GM19397 (cell line): ENCODE data around the gene SPG7.

Source experiments
- ATAC-seq: cut with Tn5 transposase; IDR thresholded peaks from one replicate; pipeline ENCODE4 v1.9.1; 2021; ENCODE audit warnings: mild to moderate bottlenecking, moderate library complexity; ENCODE audit not compliant: unreplicated experiment

SPG7 gene

GRCh38 chr16:89484923-89485679 is 23.1 kb upstream of the SPG7 start:
- ATAC-seq = no peak

GRCh38 chr16:89485701-89486246 is 22.4 kb upstream of the SPG7 start:
- no peak for ATAC-seq

GRCh38 chr16:89489040-89489897 is 18.9 kb upstream of the SPG7 start:
- ATAC-seq = no peak

- ATAC-seq = no peak
Measured at GRCh38 chr16:89489898-89490438, 18.2 kb upstream of the SPG7 start.

- ATAC-seq = peak; percentile 80
Measured at GRCh38 chr16:89490439-89491237, 17.6 kb upstream of the SPG7 start, which contains the start of gene ANKRD11. ANKRD11 (minus strand) TSS chr16:89490561; CDS start chr16:89317019, 173,542 bp downstream.

GRCh38 chr16:89491238-89491869 is 16.8 kb upstream of the SPG7 start:
- ATAC-seq = no peak

GRCh38 chr16:89491974-89492687 is 16.1 kb upstream of the SPG7 start:
- ATAC-seq = no peak

- no peak for ATAC-seq
Measured at GRCh38 chr16:89493776-89494175, 14.4 kb upstream of the SPG7 start.

- no peak for ATAC-seq
Measured at GRCh38 chr16:89495121-89495520, 13.1 kb upstream of the SPG7 start.

GRCh38 chr16:89498839-89499238 is 9.4 kb upstream of the SPG7 start:
- no peak for ATAC-seq

GRCh38 chr16:89499767-89500166 is 8.4 kb upstream of the SPG7 start:
- no peak for ATAC-seq

- ATAC-seq = no peak
Measured at GRCh38 chr16:89502081-89502843, 5.9 kb upstream of the SPG7 start.

- ATAC-seq = no peak
Measured at GRCh38 chr16:89504091-89504490, 4.1 kb upstream of the SPG7 start.

- no peak for ATAC-seq
Measured at GRCh38 chr16:89505204-89506112, 2.7 kb upstream of the SPG7 start.

- no peak for ATAC-seq
Measured at GRCh38 chr16:89506113-89506504, 2.1 kb upstream of the SPG7 start.

GRCh38 chr16:89506791-89507191 is 1.4 kb upstream of the SPG7 start:
- ATAC-seq = no peak

- ATAC-seq = no peak
Measured at GRCh38 chr16:89507214-89507833, 879 bp upstream of the SPG7 start.
